Activated CD8-positive, alpha-beta T cell treated with anti-CD3 and anti-CD28 coated beads, Interleukin-2, amount 10 ng/mL, durations not matched to agents 7 days and 5 days (primary cell): ENCODE data around the gene AHCTF1. TPM values are rescaled to one million over a fixed set of nuclear protein-coding genes. Genes with fewer than 3 reads are reported as not detected.
"Not testable (repeated sequence)": the region's sequence is repeated elsewhere in the genome, so short reads cannot be mapped to it uniquely, and the experiment has no call there.

Experiments
- ATAC-seq: fragments of 150-1000 bp; cut with Tn5 transposase; one replicate; pipeline ENCODE4 v1.10.0; 2021; ENCODE audit warnings: moderate library complexity
- CTCF ChIA-PET: fragments of 350-600 bp; sonication (Branson Sonifier 250); formaldehyde crosslinking; loops from one replicate; lab custom pipeline; 2021; ENCODE audit warnings: antibody characterized with exemption; lab: Charles Lee
- POLR2A ChIA-PET: fragments of 350-600 bp; sonication (Branson Sonifier 250); formaldehyde crosslinking; loops from one replicate; lab custom pipeline; 2021; ENCODE audit warnings: antibody characterized with exemption; lab: Charles Lee
- DNase-seq: peaks from one replicate; pipeline ENCODE4 v3.0.0-alpha.2; 2020
- H3K27ac Mint-ChIP-seq: one replicate; pipeline ENCODE4 v1.8.0; 2021; ENCODE audit warnings: mild to moderate bottlenecking, mixed read lengths
- H3K27me3 Mint-ChIP-seq: one replicate; pipeline ENCODE4 v1.8.0; 2021; ENCODE audit warnings: low read depth, mixed read lengths
- H3K36me3 Mint-ChIP-seq: one replicate; pipeline ENCODE4 v1.8.0; 2021; ENCODE audit warnings: low read depth, mixed read lengths
- H3K4me1 Mint-ChIP-seq: one replicate; pipeline ENCODE4 v1.8.0; 2021; ENCODE audit warnings: low read depth, mixed read lengths
- H3K4me3 Mint-ChIP-seq: one replicate; pipeline ENCODE4 v1.8.0; 2021; ENCODE audit warnings: mild to moderate bottlenecking, mixed read lengths
- H3K9me3 Mint-ChIP-seq: one replicate; pipeline ENCODE4 v1.8.0; 2022; ENCODE audit warnings: mixed read lengths; ENCODE audit not compliant: insufficient read depth
- total RNA-seq, 2 experiments: library from RNA; stranded (reverse); gene quantifications; one replicate each; pipeline ENCODE4 v1.2.3, GENCODE V29; 2021

AHCTF1 gene
- total RNA-seq, 2 experiments from 2014 or later, result 30.4 to 33.4 TPM

DNA sequence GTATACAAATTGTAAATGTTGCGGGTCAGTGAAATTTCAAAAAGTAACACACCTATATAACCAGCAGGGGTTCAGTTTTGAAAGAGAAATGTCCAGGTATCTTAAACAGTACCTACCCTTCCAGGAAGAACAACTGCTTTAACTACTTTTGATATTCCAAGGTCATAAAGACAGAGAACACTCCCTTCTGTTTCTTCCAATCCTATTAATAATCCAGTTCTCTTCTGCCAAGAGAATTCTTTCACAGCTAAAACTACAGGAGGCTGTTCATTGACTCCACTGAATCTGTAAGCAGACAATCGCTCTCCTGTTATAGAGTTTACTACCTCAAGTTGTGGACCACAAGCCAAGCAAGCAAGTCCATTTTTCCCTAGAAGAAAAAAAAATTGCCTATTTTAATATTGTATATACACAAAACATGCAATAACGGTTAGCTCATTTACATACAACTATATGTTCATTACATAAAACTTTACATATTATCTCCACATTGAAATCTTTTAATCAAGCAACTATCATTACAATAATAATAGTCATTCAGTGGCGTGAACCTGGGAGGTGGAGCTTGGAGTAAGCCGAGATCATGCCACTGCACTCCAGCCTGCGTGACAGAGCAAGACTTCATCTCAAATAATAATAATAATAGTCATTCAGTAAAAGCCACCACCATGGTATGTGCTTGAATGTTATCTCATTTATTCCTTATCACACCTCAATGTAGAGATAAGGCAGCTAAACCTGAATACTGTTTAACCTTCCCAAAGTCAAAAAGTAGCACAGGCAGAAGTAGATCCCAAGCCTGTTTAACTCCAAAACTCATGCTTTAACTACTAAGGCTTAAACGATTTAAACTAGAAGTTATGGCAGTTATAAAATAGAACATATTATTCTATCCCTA lies 15.5 kb downstream of the AHCTF1 start:
- not testable (repeated sequence) for H3K27me3 Mint-ChIP-seq, H3K27ac Mint-ChIP-seq, DNase-seq, H3K4me1 Mint-ChIP-seq, ATAC-seq, H3K4me3 Mint-ChIP-seq, H3K9me3 Mint-ChIP-seq
- peaks cover 36% of the 10 kb centered on the region for H3K36me3 Mint-ChIP-seq
- CTCF ChIA-PET, result interaction anchor here (1.3 to 2.2 kb wide), 2 partner anchors 9 to 17 kb away, joined by 3 to 9 read pairs; no protein-coding TSS in a partner anchor
- POLR2A ChIA-PET, result interaction anchor here (1.2 kb wide), 1 partner anchor 14 kb away, joined by 3 read pairs; no protein-coding TSS in a partner anchor

DNA sequence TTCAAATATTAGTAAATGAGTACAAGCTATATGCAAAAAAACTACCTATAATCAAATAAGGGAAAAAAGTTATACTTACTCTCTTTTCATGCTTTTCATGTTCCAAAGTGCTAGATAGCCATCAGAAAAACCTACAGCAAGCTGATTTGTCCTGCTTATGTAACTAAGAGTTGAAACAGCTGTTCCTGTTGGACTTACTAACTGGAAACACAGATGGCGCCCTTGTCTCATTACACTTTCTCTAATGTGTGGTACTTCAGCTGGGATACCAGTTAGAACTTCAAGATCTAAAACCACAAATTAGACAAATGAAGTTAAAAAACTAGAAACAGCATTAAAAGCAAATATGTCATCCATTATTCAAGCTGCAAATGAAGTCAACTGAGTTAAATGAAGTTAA lies 24.3 kb downstream of the AHCTF1 start:
- H3K9me3 Mint-ChIP-seq, result no peaks in the 10 kb centered on the region
- H3K4me1 Mint-ChIP-seq, result no peaks in the 10 kb centered on the region
- CTCF ChIA-PET, result interaction anchor here (0.8 to 2.4 kb wide), 9 partner anchors 9 to 412 kb away, joined by 3 to 9 read pairs (median 4); no protein-coding TSS in a partner anchor
- POLR2A ChIA-PET, result no interaction called here
- H3K27ac Mint-ChIP-seq, result no peak overlapping the region
- H3K4me3 Mint-ChIP-seq, result no peak overlapping the region
- DNase-seq (peak; percentile 33), ATAC-seq (no peak)
- peaks cover 57% of the 10 kb centered on the region for H3K36me3 Mint-ChIP-seq
- no peaks in the 10 kb centered on the region for H3K27me3 Mint-ChIP-seq

DNA sequence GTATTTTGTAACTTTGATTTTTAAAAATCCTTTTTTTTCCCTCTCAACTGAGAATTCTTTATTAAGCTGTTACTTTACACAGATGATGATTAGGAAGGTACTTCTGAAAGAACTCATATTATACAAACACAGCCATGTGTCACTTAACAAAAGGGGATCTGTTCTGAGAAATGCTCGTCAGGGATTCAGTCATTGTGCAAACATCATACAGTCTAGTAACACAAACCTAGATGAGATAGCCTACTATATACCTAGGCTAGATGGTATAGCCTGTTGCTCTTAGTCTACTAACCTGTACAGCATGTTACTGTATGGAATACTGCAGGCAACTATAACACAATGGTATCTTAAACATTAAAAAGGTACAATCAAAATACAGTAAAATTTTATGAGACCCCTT lies 24.9 kb downstream of the AHCTF1 start:
- no peaks in the 10 kb centered on the region for H3K9me3 Mint-ChIP-seq
- CTCF ChIA-PET, result interaction anchor here (0.5 to 2.4 kb wide), 9 partner anchors 10 to 412 kb away, joined by 3 to 9 read pairs (median 4); no protein-coding TSS in a partner anchor
- POLR2A ChIA-PET, result interaction anchor here (0.6 kb wide), 1 partner anchor 13 kb away, joined by 3 read pairs; no protein-coding TSS in a partner anchor

DNA sequence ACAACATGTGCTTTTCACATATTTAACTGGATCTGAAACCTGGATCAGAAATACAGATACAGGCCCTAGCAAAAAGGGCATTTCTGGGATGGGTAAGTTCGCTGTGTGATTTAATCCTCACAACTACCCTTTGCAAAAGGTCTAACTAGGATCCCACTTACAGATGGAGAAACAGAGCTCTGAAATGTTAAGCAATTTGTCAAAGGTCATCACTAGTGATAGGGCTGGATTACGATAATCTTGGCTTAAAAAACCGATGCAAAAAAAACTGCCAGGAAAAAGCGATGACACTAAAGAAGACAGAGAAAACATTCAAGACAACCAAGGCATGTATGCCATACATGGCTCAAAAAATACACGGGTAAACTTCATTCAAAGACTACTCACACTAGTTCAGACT lies 29.9 kb downstream of the AHCTF1 start:
- ChIA-PET POLR2A (no interaction called here), CTCF (interaction anchor here (1.2 kb wide), 1 partner anchor 46 kb away, joined by 3 read pairs; no protein-coding TSS in a partner anchor)
- Mint-ChIP-seq H3K36me3 (peaks cover 62% of the 10 kb centered on the region), H3K27me3 (no peaks in the 10 kb centered on the region), H3K27ac (no peak overlapping the region), H3K9me3 (no peaks in the 10 kb centered on the region), H3K4me1 (no peaks in the 10 kb centered on the region), H3K4me3 (no peak overlapping the region)
- DNase-seq (no peak), ATAC-seq (no peak)

More for the DNA sequence above, 24.9 kb downstream of the AHCTF1 start:
- DNase-seq (no peak), ATAC-seq (no peak)
- no peak overlapping the region for H3K27ac Mint-ChIP-seq
- H3K4me1 Mint-ChIP-seq, result no peaks in the 10 kb centered on the region
- no peaks in the 10 kb centered on the region for H3K27me3 Mint-ChIP-seq
- H3K36me3 Mint-ChIP-seq, result peaks cover 59% of the 10 kb centered on the region
- no peak overlapping the region for H3K4me3 Mint-ChIP-seq

DNA sequence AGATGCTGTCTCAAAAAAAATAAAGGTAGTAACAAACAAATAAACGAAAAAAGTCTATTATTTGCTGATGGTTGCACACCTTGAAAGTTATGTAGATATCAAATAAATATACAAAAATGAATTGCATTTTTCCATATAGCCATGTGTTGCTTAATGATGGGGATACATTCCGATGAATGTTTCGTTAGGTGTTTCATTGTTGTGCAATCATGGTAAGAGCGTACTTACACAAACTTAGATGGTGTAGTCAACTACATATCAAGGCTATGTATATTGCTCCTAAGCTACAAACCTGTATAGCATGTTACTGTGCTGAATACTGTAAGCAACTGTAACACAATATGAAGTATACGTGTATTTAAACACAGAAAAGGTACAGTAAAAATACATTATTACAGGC lies 34.4 kb downstream of the AHCTF1 start:
- ATAC-seq, result no peak
- POLR2A ChIA-PET, result no interaction called here
- H3K9me3 Mint-ChIP-seq, result no peaks in the 10 kb centered on the region
- H3K4me3 Mint-ChIP-seq, result no peak overlapping the region
- H3K36me3 Mint-ChIP-seq, result peaks cover 60% of the 10 kb centered on the region
- no peaks in the 10 kb centered on the region for H3K27me3 Mint-ChIP-seq
- H3K27ac Mint-ChIP-seq, result no peak overlapping the region
- CTCF ChIA-PET, result no interaction called here
- H3K4me1 Mint-ChIP-seq, result no peaks in the 10 kb centered on the region
- DNase-seq, result no peak

DNA sequence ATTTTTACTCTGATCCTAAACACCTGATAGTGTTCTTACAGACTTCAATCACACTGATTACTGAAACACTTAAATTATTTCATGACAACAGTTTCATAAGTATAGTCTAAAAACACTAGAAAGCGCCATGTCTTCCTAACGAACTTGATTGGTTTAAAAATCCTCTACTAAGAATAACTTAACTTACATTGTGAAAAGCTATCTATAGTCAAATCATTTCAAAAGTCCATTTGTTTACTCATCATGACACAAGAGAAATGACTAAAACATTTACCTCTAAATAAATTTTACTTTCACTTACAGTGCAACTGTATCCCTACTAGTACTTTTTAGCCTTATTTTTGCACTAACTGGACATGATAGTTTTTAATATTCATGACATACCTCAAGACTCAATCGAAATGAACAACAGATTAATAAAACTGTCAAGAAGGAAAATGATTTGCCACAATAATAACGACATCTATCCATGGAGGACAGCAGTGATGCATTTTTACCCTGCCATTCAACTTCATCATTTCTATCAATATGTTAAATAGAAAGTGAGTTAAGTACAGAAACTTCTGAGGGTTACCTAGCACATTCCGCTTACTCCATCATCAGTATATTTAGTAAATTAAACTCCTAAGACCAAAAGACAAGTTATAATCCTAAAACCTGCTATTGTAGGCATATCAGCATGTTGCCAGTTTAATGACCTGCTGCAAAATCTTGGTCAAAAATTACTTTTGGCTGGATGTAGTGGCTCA lies 38.4 kb downstream of the AHCTF1 start:
- ChIA-PET POLR2A (no interaction called here), CTCF (interaction anchor here (0.6 to 1.0 kb wide), 2 partner anchors 14 to 190 kb away, joined by 3 read pairs; no protein-coding TSS in a partner anchor)
- no peak overlapping the region for H3K27ac Mint-ChIP-seq
- peaks cover 55% of the 10 kb centered on the region for H3K36me3 Mint-ChIP-seq
- no peaks in the 10 kb centered on the region for H3K27me3 Mint-ChIP-seq
- no peak overlapping the region for H3K4me3 Mint-ChIP-seq
- H3K4me1 Mint-ChIP-seq, result peaks cover 3% of the 10 kb centered on the region
- ATAC-seq (no peak), DNase-seq (no peak)
- H3K9me3 Mint-ChIP-seq, result no peaks in the 10 kb centered on the region

DNA sequence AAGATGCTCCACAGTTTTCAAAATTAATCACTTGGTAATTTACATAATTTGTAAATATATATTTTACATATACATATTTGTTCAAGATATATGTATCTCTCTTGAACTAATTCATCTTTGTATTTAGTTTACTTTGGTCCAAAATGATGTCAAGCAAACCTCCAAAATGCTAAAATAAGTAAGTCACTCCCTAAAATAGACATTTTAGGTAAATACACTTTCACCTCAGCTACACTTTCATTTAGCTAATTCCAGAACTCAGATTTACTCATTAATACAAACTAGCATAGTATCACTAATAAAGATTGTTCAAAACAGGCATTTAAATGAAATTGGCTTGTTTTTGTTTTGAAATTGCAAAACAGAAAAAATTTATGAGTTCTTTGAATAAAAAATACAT lies 40.6 kb downstream of the AHCTF1 start:
- Mint-ChIP-seq H3K36me3 (peaks cover 57% of the 10 kb centered on the region), H3K27ac (no peak overlapping the region), H3K27me3 (no peaks in the 10 kb centered on the region), H3K9me3 (no peaks in the 10 kb centered on the region), H3K4me1 (peaks cover 3% of the 10 kb centered on the region), H3K4me3 (no peak overlapping the region)
- no peak for DNase-seq
- POLR2A ChIA-PET, result no interaction called here
- CTCF ChIA-PET, result interaction anchor here (1.2 kb wide), 1 partner anchor 482 kb away, joined by 3 read pairs; no protein-coding TSS in a partner anchor
- ATAC-seq, result no peak

DNA sequence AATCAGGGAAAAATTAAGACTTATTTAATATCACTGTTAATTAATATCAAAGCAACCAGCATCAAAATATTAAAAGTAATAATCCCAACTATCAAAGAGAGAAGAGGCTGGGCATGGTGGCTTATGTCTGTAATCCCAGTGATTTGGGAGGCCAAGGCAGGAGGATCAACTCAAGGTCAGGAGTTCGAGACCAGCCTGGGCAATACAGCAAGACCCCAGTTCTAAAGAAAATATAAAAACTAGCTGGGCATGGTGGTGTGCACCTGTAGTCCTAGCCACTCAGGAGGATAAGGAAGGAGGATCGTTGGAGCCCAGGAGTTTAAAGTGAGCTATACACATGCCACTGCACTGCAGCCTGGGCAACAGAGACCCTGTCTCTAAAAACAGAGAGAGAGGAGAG lies 43.2 kb downstream of the AHCTF1 start:
- CTCF ChIA-PET, result no interaction called here
- ATAC-seq (no peak), DNase-seq (no peak)
- Mint-ChIP-seq H3K4me1 (peaks cover 3% of the 10 kb centered on the region), H3K27me3 (no peaks in the 10 kb centered on the region), H3K4me3 (no peak overlapping the region), H3K9me3 (no peaks in the 10 kb centered on the region), H3K27ac (no peak overlapping the region), H3K36me3 (peaks cover 48% of the 10 kb centered on the region)
- POLR2A ChIA-PET, result no interaction called here

DNA sequence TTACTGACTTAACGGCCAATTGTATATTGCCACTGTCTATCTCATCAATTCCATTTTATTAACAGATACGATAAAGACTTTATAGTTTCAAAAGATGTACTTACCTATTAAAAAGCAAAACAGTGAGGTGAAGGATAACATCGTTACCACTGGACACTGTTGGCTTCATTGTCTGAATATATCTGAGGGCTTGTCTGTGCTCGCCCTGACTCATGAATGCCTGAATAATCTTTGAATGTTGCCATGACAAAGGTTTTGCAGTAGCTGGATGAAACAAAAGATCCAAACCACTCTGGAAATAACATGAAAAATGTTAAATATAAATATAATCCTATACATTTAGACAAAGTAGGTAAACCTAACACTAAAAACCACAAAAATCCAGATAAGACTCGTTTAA lies 46.4 kb downstream of the AHCTF1 start:
- peaks cover 43% of the 10 kb centered on the region for H3K36me3 Mint-ChIP-seq
- H3K27me3 Mint-ChIP-seq, DNase-seq, H3K9me3 Mint-ChIP-seq, H3K27ac Mint-ChIP-seq, H3K4me1 Mint-ChIP-seq, ATAC-seq, POLR2A ChIA-PET, H3K4me3 Mint-ChIP-seq: not testable (repeated sequence)
- CTCF ChIA-PET, result interaction anchor here (1.5 kb wide), 1 partner anchor 14 kb away, joined by 3 read pairs; no protein-coding TSS in a partner anchor

DNA sequence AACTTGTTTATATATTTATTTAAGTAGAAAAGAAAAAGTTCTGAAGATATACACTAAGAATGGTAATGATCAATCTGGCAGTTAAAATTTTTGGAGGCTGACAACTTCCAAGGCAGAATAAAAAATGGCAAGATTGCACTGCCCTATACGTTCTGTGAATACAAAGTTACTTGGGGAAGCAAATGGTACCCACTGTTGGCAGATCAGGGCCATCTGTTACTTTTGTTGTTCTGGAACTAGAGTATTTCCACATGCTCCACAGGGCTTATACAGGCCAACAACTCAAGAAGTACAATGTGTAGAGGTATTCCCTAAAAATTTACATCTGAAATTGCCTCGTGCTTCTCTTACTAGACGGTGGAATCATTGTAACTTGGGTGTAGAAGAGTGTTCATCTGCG lies 53.2 kb downstream of the AHCTF1 start:
- H3K4me1 Mint-ChIP-seq, result peaks cover 8% of the 10 kb centered on the region

DNA sequence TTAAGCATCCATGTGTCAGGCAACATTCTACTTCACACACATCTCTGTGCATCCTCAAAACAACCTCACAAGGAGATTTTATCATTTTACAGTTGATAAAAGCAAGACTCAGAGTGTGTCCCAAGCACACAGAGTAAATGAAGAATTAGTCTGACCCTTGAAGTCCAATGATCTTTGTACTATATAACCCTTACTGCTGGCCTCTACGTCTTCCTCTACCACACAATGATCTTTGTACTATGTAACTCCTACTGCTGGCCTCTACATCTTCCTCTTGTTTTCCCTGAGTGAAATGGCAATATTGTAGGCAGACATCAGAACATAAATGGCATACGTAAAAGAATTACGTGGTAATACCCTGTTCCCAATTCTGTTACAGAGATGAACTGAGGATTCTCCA lies 55.3 kb downstream of the AHCTF1 start:
- Mint-ChIP-seq H3K9me3 (no peaks in the 10 kb centered on the region), H3K36me3 (peaks cover 52% of the 10 kb centered on the region), H3K27me3 (no peaks in the 10 kb centered on the region), H3K4me1 (peaks cover 8% of the 10 kb centered on the region), H3K4me3 (no peak overlapping the region), H3K27ac (no peak overlapping the region)
- ChIA-PET CTCF (no interaction called here), POLR2A (no interaction called here)
- ATAC-seq (no peak), DNase-seq (no peak)

More for the DNA sequence above, 53.2 kb downstream of the AHCTF1 start:
- ChIA-PET CTCF (no interaction called here), POLR2A (no interaction called here)
- Mint-ChIP-seq H3K9me3 (no peaks in the 10 kb centered on the region), H3K36me3 (peaks cover 39% of the 10 kb centered on the region), H3K27me3 (no peaks in the 10 kb centered on the region), H3K4me3 (no peak overlapping the region), H3K27ac (no peak overlapping the region)
- DNase-seq (no peak), ATAC-seq (no peak)
